Measurements from ENCODE around the gene URB2. TPM values are rescaled to one million over a fixed set of nuclear protein-coding genes. Genes with fewer than 3 reads are reported as not detected.

Gene URB2
- total and polyA plus RNA-seq, 2 experiments from 2014 or later, result 7.6 to 44.3 TPM

DNA sequence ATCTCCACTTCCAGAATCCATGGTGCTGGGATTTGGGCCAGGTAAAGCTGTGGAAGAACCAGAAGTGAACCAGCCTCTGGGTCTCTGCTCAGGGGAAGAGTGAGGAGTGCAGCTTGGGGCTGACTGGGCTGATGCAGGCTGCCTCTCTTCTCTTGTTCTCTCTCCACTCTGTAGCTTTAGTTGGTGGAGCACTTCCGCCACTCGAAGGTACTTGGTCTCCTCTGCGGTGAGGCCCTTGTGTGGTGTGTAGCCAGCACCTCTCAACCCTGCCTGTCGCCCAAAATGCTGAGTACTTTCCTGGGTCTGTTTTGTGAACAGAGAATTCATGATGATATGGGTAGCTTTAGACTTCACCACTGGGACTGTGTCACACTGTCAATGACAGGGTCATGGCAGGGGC lies 63.2 kb downstream of the URB2 start:
- Histone ChIP-seq H4K20me1 (replicated peaks; ENCODE audit: insufficient read depth) (no peaks in the 10 kb centered on the region), H3K27ac (ENCODE audit: low read depth) (no peak overlapping the region), H3K36me3 (ENCODE audit: insufficient read depth) (peaks cover under 1% of the 10 kb centered on the region; the same call in 1 of the 2 replicates), H2AFZ (no peak overlapping the region), H3F3A (replicated peaks; ENCODE audit: low read depth) (no peaks in the 10 kb centered on the region; the same call in 1 of the 2 replicates), H3K79me2 (replicated peaks; ENCODE audit: insufficient read depth) (no peaks in the 10 kb centered on the region), H3K4me2 (no peak overlapping the region), H3K9me2 (ENCODE audit: insufficient read depth) (0 out of 2 replicates have a peak, but pooled peaks cover 6% of the 10 kb centered on the region), H3K4me3 (no peak overlapping the region), H3K27me3 (ENCODE audit: insufficient read depth) (no peaks in the 10 kb centered on the region), H3K4me1 (ENCODE audit: insufficient read depth) (peaks cover 9% of the 10 kb centered on the region)
- Mint-ChIP-seq H3K4me3 (no peak overlapping the region), H3K36me3 (ENCODE audit: low read depth) (peaks cover 19% of the 10 kb centered on the region), H3K27me3 (ENCODE audit: insufficient read depth, low read depth, poor library complexity) (no peaks in the 10 kb centered on the region), H3K9me3 (peaks cover 22% of the 10 kb centered on the region), H3K27ac (no peak overlapping the region), H3K4me1 (peaks cover 11% of the 10 kb centered on the region)
- DNase-seq (ENCODE audit: low spot score), result no peak
- no peak for TF ChIP-seq POLR2AphosphoS5 (IDR thresholded peaks at IDR 0.05; ENCODE audit: low read depth)
- TF ChIP-seq, protein P1, sequence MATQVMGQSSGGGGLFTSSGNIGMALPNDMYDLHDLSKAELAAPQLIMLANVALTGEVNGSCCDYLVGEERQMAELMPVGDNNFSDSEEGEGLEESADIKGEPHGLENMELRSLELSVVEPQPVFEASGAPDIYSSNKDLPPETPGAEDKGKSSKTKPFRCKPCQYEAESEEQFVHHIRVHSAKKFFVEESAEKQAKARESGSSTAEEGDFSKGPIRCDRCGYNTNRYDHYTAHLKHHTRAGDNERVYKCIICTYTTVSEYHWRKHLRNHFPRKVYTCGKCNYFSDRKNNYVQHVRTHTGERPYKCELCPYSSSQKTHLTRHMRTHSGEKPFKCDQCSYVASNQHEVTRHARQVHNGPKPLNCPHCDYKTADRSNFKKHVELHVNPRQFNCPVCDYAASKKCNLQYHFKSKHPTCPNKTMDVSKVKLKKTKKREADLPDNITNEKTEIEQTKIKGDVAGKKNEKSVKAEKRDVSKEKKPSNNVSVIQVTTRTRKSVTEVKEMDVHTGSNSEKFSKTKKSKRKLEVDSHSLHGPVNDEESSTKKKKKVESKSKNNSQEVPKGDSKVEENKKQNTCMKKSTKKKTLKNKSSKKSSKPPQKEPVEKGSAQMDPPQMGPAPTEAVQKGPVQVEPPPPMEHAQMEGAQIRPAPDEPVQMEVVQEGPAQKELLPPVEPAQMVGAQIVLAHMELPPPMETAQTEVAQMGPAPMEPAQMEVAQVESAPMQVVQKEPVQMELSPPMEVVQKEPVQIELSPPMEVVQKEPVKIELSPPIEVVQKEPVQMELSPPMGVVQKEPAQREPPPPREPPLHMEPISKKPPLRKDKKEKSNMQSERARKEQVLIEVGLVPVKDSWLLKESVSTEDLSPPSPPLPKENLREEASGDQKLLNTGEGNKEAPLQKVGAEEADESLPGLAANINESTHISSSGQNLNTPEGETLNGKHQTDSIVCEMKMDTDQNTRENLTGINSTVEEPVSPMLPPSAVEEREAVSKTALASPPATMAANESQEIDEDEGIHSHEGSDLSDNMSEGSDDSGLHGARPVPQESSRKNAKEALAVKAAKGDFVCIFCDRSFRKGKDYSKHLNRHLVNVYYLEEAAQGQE (IDR thresholded peaks at IDR 0.05; ENCODE audit: unreplicated experiment), result no peak
- no peak for TF ChIP-seq STAT1 (IDR thresholded peaks at IDR 0.05; ENCODE audit: unreplicated experiment)
- TF ChIP-seq, protein P2, sequence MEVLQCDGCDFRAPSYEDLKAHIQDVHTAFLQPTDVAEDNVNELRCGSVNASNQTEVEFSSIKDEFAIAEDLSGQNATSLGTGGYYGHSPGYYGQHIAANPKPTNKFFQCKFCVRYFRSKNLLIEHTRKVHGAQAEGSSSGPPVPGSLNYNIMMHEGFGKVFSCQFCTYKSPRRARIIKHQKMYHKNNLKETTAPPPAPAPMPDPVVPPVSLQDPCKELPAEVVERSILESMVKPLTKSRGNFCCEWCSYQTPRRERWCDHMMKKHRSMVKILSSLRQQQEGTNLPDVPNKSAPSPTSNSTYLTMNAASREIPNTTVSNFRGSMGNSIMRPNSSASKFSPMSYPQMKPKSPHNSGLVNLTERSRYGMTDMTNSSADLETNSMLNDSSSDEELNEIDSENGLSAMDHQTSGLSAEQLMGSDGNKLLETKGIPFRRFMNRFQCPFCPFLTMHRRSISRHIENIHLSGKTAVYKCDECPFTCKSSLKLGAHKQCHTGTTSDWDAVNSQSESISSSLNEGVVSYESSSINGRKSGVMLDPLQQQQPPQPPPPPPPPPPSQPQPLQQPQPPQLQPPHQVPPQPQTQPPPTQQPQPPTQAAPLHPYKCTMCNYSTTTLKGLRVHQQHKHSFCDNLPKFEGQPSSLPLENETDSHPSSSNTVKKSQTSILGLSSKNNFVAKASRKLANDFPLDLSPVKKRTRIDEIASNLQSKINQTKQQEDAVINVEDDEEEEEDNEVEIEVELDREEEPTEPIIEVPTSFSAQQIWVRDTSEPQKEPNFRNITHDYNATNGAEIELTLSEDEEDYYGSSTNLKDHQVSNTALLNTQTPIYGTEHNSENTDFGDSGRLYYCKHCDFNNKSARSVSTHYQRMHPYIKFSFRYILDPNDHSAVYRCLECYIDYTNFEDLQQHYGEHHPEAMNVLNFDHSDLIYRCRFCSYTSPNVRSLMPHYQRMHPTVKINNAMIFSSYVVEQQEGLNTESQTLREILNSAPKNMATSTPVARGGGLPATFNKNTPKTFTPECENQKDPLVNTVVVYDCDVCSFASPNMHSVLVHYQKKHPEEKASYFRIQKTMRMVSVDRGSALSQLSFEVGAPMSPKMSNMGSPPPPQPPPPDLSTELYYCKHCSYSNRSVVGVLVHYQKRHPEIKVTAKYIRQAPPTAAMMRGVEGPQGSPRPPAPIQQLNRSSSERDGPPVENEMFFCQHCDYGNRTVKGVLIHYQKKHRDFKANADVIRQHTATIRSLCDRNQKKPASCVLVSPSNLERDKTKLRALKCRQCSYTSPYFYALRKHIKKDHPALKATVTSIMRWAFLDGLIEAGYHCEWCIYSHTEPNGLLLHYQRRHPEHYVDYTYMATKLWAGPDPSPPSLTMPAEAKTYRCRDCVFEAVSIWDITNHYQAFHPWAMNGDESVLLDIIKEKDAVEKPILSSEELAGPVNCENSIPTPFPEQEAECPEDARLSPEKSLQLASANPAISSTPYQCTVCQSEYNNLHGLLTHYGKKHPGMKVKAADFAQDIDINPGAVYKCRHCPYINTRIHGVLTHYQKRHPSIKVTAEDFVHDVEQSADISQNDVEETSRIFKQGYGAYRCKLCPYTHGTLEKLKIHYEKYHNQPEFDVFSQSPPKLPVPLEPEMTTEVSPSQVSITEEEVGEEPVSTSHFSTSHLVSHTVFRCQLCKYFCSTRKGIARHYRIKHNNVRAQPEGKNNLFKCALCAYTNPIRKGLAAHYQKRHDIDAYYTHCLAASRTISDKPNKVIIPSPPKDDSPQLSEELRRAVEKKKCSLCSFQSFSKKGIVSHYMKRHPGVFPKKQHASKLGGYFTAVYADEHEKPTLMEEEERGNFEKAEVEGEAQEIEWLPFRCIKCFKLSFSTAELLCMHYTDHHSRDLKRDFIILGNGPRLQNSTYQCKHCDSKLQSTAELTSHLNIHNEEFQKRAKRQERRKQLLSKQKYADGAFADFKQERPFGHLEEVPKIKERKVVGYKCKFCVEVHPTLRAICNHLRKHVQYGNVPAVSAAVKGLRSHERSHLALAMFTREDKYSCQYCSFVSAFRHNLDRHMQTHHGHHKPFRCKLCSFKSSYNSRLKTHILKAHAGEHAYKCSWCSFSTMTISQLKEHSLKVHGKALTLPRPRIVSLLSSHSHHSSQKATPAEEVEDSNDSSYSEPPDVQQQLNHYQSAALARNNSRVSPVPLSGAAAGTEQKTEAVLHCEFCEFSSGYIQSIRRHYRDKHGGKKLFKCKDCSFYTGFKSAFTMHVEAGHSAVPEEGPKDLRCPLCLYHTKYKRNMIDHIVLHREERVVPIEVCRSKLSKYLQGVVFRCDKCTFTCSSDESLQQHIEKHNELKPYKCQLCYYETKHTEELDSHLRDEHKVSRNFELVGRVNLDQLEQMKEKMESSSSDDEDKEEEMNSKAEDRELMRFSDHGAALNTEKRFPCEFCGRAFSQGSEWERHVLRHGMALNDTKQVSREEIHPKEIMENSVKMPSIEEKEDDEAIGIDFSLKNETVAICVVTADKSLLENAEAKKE (CRISPR knock-in tag; IDR thresholded peaks at IDR 0.05), result no peak
- no peak for TF ChIP-seq EZH2 (IDR thresholded peaks at IDR 0.05; ENCODE audit: low read depth, unreplicated experiment)
- no peak for ATAC-seq
